CD14-positive monocyte (primary cell): Measurements from ENCODE around the gene SLC25A43. TPM values are rescaled to one million over a fixed set of nuclear protein-coding genes. Genes with fewer than 3 reads are reported as not detected.
A peak's percentile ranks its signal among the peaks of the same experiment; 100 is the strongest.

Experiments used
- DNase-seq, 3 donors: peaks; one replicate each; pipeline ENCODE4 v3.0.0-alpha.2; 2011 to 2022
- H2AFZ ChIP-seq: 2 replicates; pipeline ENCODE4 v1.6.0; 2012; ENCODE audit warnings: mild to moderate bottlenecking, low read depth, low read length, inconsistent platforms; ENCODE audit not compliant: insufficient read depth, poor library complexity, severe bottlenecking
- H3K27ac ChIP-seq, 2 donors: 1 replicate in 1 of 2; 2 replicates in 1 of 2; pipeline ENCODE4 v1.5.1; 2012 to 2013; ENCODE audit warnings: low read length in 2 of 2, control low read depth in 1 of 2, inconsistent platforms in 1 of 2, low read depth in 1 of 2, mild to moderate bottlenecking in 1 of 2
- H3K27me3 ChIP-seq, 2 donors: one replicate each; pipeline versions ENCODE4 v1.6.0 to v1.6.1; 2011 to 2013; ENCODE audit warnings: low read length in 2 of 2; ENCODE audit not compliant: control insufficient read depth in 2 of 2, insufficient read depth in 2 of 2
- H3K36me3 ChIP-seq, 2 donors: replicated peaks in 1 of 2; 1 replicate in 1 of 2; 2 replicates in 1 of 2; pipeline versions ENCODE4 v1.5.1 to v1.6.1; 2012 to 2013; ENCODE audit warnings: low read length in 2 of 2, control low read depth in 1 of 2, inconsistent platforms in 1 of 2, mild to moderate bottlenecking in 1 of 2; ENCODE audit not compliant: insufficient read depth in 2 of 2, control insufficient read depth in 1 of 2
- H3K4me1 ChIP-seq, 2 donors: 1 replicate in 1 of 2; 2 replicates in 1 of 2; pipeline versions ENCODE4 v1.5.1 to v1.6.1; 2012 to 2013; ENCODE audit warnings: low read length in 2 of 2, control low read depth in 1 of 2, inconsistent platforms in 1 of 2, mild to moderate bottlenecking in 1 of 2, moderate library complexity in 1 of 2; ENCODE audit not compliant: insufficient read depth in 2 of 2, control insufficient read depth in 1 of 2
- H3K4me2 ChIP-seq: replicated peaks from 2 replicates; pipeline ENCODE3; 2012; ENCODE audit warnings: low read length, moderate library complexity, mild to moderate bottlenecking; ENCODE audit not compliant: poor library complexity, severe bottlenecking; ENCODE audit errors: extremely low read depth
- H3K4me3 ChIP-seq, 3 experiments: fragments of 200-600 bp in 1 of 3; sonication (generic) in 1 of 3; replicated peaks in 1 of 3; 1 replicate in 2 of 3; 2 replicates in 1 of 3; pipeline ENCODE4 v1.5.1; 2011 to 2013; ENCODE audit warnings: low read length in 3 of 3, mild to moderate bottlenecking in 3 of 3, control low read depth in 2 of 3, low read depth in 2 of 3, inconsistent platforms in 1 of 3, moderate library complexity in 1 of 3
- H3K79me2 ChIP-seq: 2 replicates; pipeline ENCODE4 v1.6.0; 2012; ENCODE audit warnings: mild to moderate bottlenecking, control low read depth, inconsistent platforms, low read length, moderate library complexity; ENCODE audit not compliant: insufficient read depth
- H3K9ac ChIP-seq: 2 replicates; pipeline ENCODE4 v1.6.0; 2017; ENCODE audit warnings: low read length, mild to moderate bottlenecking; ENCODE audit not compliant: insufficient read depth, poor library complexity, severe bottlenecking
- H3K9me3 ChIP-seq, 2 donors: replicated peaks in 1 of 2; 1 replicate in 1 of 2; 2 replicates in 1 of 2; pipeline versions ENCODE4 v1.5.1 to v1.6.1; 2012 to 2013; ENCODE audit warnings: low read length in 2 of 2, control low read depth in 1 of 2; ENCODE audit not compliant: control insufficient read depth in 1 of 2, insufficient read depth in 1 of 2
- H4K20me1 ChIP-seq: 2 replicates; pipeline ENCODE4 v1.6.0; 2012; ENCODE audit warnings: mild to moderate bottlenecking, low read length, control low read depth, moderate library complexity; ENCODE audit not compliant: insufficient read depth
- H3K27ac Mint-ChIP-seq, 7 donors: one replicate each; pipeline ENCODE4 v1.8.0; 2020; ENCODE audit warnings: mild to moderate bottlenecking in 7 of 7, mixed read lengths in 7 of 7, moderate library complexity in 6 of 7, inconsistent platforms in 2 of 7
- H3K27me3 Mint-ChIP-seq, 3 donors: one replicate each; pipeline ENCODE4 v1.8.0; 2021 to 2022; ENCODE audit warnings: low read depth in 3 of 3, mild to moderate bottlenecking in 3 of 3, mixed read lengths in 3 of 3, moderate library complexity in 3 of 3, inconsistent platforms in 1 of 3
- H3K36me3 Mint-ChIP-seq, 2 donors: one replicate each; pipeline ENCODE4 v1.8.0; 2020; ENCODE audit warnings: mixed read lengths in 2 of 2, inconsistent platforms in 1 of 2, mild to moderate bottlenecking in 1 of 2
- H3K4me1 Mint-ChIP-seq: one replicate; pipeline ENCODE4 v1.8.0; 2020; ENCODE audit warnings: mild to moderate bottlenecking, mixed read lengths
- H3K4me3 Mint-ChIP-seq, 2 donors: one replicate each; pipeline ENCODE4 v1.8.0; 2020; ENCODE audit warnings: mild to moderate bottlenecking in 2 of 2, mixed read lengths in 2 of 2, moderate library complexity in 1 of 2
- H3K9me3 Mint-ChIP-seq, 7 donors: one replicate each; pipeline ENCODE4 v1.8.0; 2020 to 2022; ENCODE audit warnings: mixed read lengths in 7 of 7, mild to moderate bottlenecking in 6 of 7, moderate library complexity in 6 of 7, inconsistent platforms in 2 of 7
- CTCF ChIP-seq: fragments of 200-600 bp; IDR thresholded peaks from one replicate; pipeline ENCODE4 v1.8.0; 2022; ENCODE audit warnings: antibody characterized with exemption, mild to moderate bottlenecking
- WGBS: methylation state at CpG from one replicate; pipeline ENCODE4 v1.1.5; 2013; ENCODE audit warnings: missing lambda C conversion rate; ENCODE audit not compliant: insufficient coverage; 5-methylcytosine and 5-hydroxymethylcytosine counted together
- intact Hi-C, 2 donors: fragments of 100-400 bp; cut with micrococcal nuclease; formaldehyde crosslinking; loops; one replicate each; pipeline versions ENCODE4 v1.15.0 to v1.15.1; 2023
- polyA plus RNA-seq, 3 donors: library from polyadenylated mRNA; depleted of rRNA in 1 of 3; unstranded in 2 of 3; stranded (reverse) in 1 of 3; fragments of 300-500 nt in 2 of 3; fragments of >200 nt in 1 of 3; fragmentation: Illumina TruSeq in 2 of 3; gene quantifications; 1 replicate in 2 of 3; 2 replicates in 1 of 3; pipeline ENCODE4 v1.2.3, GENCODE V29; 2012 to 2021

The SLC25A43 gene
- polyA plus RNA-seq, 3 donors = 6.8 to 9.2 (median 8.6) TPM

DNA sequence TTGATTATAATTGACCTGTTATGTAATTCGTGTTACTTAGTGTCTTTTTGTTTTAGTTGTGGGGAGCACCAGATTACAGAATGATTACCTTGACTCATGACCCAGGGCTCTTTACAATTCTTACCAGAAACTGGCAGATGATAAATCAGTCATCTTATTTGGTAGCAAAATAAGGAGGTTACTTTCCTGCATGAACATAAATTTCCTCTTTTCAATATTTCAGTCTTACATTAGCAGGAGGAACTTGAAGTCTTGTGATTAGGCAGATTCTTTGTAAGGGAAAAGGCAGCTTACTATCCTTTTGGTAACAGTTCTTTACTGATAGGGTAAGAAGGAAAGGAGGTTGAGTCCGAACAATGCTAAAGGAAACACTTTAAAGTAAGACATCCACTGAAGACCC lies 43.1 kb downstream of the SLC25A43 start:
- H3K27me3 ChIP-seq = no peaks in the 10 kb centered on the region
- no peak overlapping the region for H3K9ac ChIP-seq
- TF ChIP-seq CTCF = no peak
- Mint-ChIP-seq H3K4me3 (no peak overlapping the region), H3K27ac (peak overlapping the region in 2 of 7 donors; percentile 54 to 55), H3K4me1 (peaks cover 10% of the 10 kb centered on the region), H3K27me3 (no peaks in the 10 kb centered on the region), H3K36me3 (peaks cover 0 to 3% of the 10 kb centered on the region in 2 donors), H3K9me3 (no peaks in the 10 kb centered on the region)
- no peaks in the 10 kb centered on the region for H3K4me1 ChIP-seq
- H3K36me3 ChIP-seq = no peaks in the 10 kb centered on the region
- no peaks in the 10 kb centered on the region for H3K9me3 ChIP-seq
- H3K4me3 ChIP-seq = no peak overlapping the region
- no peaks in the 10 kb centered on the region for H4K20me1 ChIP-seq
- intact Hi-C loops = no loop called here
- no peaks in the 10 kb centered on the region for H3K79me2 ChIP-seq
- DNase-seq = peak in 1 of 3 donors; percentile 0
- H2AFZ ChIP-seq = no peak overlapping the region
- H3K4me2 ChIP-seq = no peak overlapping the region
- whole genome bisulfite sequencing = no CpG with 5 or more reads among the region's 2 CpGs
- H3K27ac ChIP-seq = no peak overlapping the region

DNA sequence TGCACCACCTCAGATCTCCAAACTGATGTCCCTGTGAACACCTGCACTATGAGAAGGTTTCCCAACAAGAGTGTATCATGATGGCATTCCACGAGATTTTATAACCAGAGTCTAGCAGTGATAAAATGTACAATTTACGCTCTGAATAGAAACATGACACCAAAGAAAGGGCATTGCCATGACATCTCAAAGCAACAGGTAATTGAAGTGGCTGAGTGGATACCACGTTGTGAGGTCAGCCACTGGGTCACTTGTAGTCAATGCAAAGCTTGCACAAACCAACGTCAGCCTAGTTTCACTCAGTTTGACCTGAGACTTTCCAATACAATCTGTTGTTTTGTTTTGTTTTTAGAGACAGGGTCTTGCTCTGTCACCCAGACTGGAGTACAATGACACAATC lies 54.1 kb downstream of the SLC25A43 start:
- H3K27me3 ChIP-seq = no peaks in the 10 kb centered on the region
- no peaks in the 10 kb centered on the region for H4K20me1 ChIP-seq
- no peak overlapping the region for H3K27ac Mint-ChIP-seq
- H3K27ac ChIP-seq = no peak overlapping the region
- H2AFZ ChIP-seq = no peak overlapping the region
- H3K4me1 Mint-ChIP-seq = peaks cover 3% of the 10 kb centered on the region
- H3K4me1 ChIP-seq = no peaks in the 10 kb centered on the region
- H3K4me3 ChIP-seq = no peak overlapping the region
- TF ChIP-seq CTCF = no peak
- no peak for DNase-seq
- peaks cover 0 to 6% (median 3%) of the 10 kb centered on the region in 3 donors for H3K27me3 Mint-ChIP-seq
- H3K9me3 Mint-ChIP-seq = peaks cover 0 to 2% (median 0%) of the 10 kb centered on the region in 7 donors
- H3K4me3 Mint-ChIP-seq = no peak overlapping the region
- H3K4me2 ChIP-seq = no peak overlapping the region
- H3K36me3 ChIP-seq = peaks cover 9 to 22% of the 10 kb centered on the region in 2 donors
- H3K9ac ChIP-seq = no peak overlapping the region
- peaks cover 8 to 17% of the 10 kb centered on the region in 2 donors for H3K36me3 Mint-ChIP-seq
- no peaks in the 10 kb centered on the region for H3K79me2 ChIP-seq
- no peaks in the 10 kb centered on the region for H3K9me3 ChIP-seq
- intact Hi-C loops = no loop called here
- WGBS = 100% methylated on average over 1 of the region's 4 CpGs
